Trophoblast cell (in vitro differentiated cells and primary cell): ENCODE measurements around the gene REEP6.
"Not testable (repeated sequence)": the region's sequence is repeated elsewhere in the genome, so short reads cannot be mapped to it uniquely, and the experiment has no call there.

ENCODE experiments used
- DNase-seq, 2 donors: peaks; one replicate each; pipeline ENCODE4 v3.0.0-alpha.2; 2016
- H2AFZ ChIP-seq: 2 replicates; pipeline ENCODE4 v1.6.1; 2013; ENCODE audit warnings: low read length, moderate library complexity, mild to moderate bottlenecking; ENCODE audit not compliant: insufficient read depth, poor library complexity
- H2AK5ac ChIP-seq: 2 replicates; pipeline ENCODE4 v1.6.1; 2013; ENCODE audit warnings: mild to moderate bottlenecking, low read length
- H2BK120ac ChIP-seq: 2 replicates; pipeline ENCODE4 v1.6.1; 2013; ENCODE audit warnings: low read length, mild to moderate bottlenecking, moderate library complexity; ENCODE audit not compliant: insufficient read depth, poor library complexity
- H2BK12ac ChIP-seq: 2 replicates; pipeline ENCODE4 v1.6.1; 2013; ENCODE audit warnings: mild to moderate bottlenecking, low read length, moderate library complexity
- H2BK5ac ChIP-seq: 2 replicates; pipeline ENCODE4 v1.6.1; 2013; ENCODE audit warnings: low read length, low read depth, moderate library complexity, mild to moderate bottlenecking; ENCODE audit not compliant: poor library complexity
- H3K14ac ChIP-seq: 2 replicates; pipeline ENCODE4 v1.6.1; 2013; ENCODE audit warnings: mild to moderate bottlenecking, low read length
- H3K18ac ChIP-seq: 2 replicates; pipeline ENCODE4 v1.6.1; 2013; ENCODE audit warnings: mild to moderate bottlenecking, low read length
- H3K23ac ChIP-seq: 2 replicates; pipeline ENCODE4 v1.6.1; 2013; ENCODE audit warnings: low read length
- H3K27ac ChIP-seq: 2 replicates; pipeline ENCODE4 v1.5.1; 2013; ENCODE audit warnings: low read depth, mild to moderate bottlenecking, inconsistent platforms, low read length, moderate library complexity
- H3K27me3 ChIP-seq: 2 replicates; pipeline ENCODE4 v1.6.1; 2013; ENCODE audit warnings: inconsistent platforms, mild to moderate bottlenecking, low read length, moderate library complexity; ENCODE audit not compliant: insufficient read depth
- H3K36me3 ChIP-seq, 2 experiments: 1 replicate in 1 of 2; 2 replicates in 1 of 2; pipeline ENCODE4 v1.6.1; 2013; ENCODE audit warnings: low read length in 2 of 2, mild to moderate bottlenecking in 2 of 2, moderate library complexity in 1 of 2; ENCODE audit not compliant: insufficient read depth in 2 of 2, control insufficient read depth in 1 of 2
- H3K4ac ChIP-seq: 2 replicates; pipeline ENCODE4 v1.6.1; 2013; ENCODE audit warnings: low read depth, mild to moderate bottlenecking, low read length, moderate library complexity
- H3K4me1 ChIP-seq, 2 experiments: 1 replicate in 1 of 2; 2 replicates in 1 of 2; pipeline ENCODE4 v1.6.1; 2013; ENCODE audit warnings: low read length in 2 of 2, mild to moderate bottlenecking in 2 of 2, moderate library complexity in 1 of 2; ENCODE audit not compliant: insufficient read depth in 2 of 2, control insufficient read depth in 1 of 2
- H3K4me2 ChIP-seq: 2 replicates; pipeline ENCODE4 v1.6.1; 2013; ENCODE audit warnings: inconsistent platforms, mild to moderate bottlenecking, low read length, moderate library complexity
- H3K4me3 ChIP-seq: 2 replicates; pipeline ENCODE4 v1.5.1; 2013; ENCODE audit warnings: mild to moderate bottlenecking, low read depth, low read length, inconsistent platforms
- H3K79me1 ChIP-seq: one replicate; pipeline ENCODE4 v1.6.1; 2013; ENCODE audit warnings: low read length
- H3K79me2 ChIP-seq: 2 replicates; pipeline ENCODE4 v1.6.1; 2013; ENCODE audit warnings: low read length, mild to moderate bottlenecking; ENCODE audit not compliant: control insufficient read depth, insufficient read depth, poor library complexity
- H3K9ac ChIP-seq: 2 replicates; pipeline ENCODE4 v1.6.1; 2013; ENCODE audit warnings: mild to moderate bottlenecking, low read length
- H3K9me3 ChIP-seq: 2 replicates; pipeline ENCODE4 v1.6.1; 2013; ENCODE audit warnings: low read depth, mild to moderate bottlenecking, control low read depth, inconsistent platforms, low read length; ENCODE audit not compliant: insufficient read depth
- H4K12ac ChIP-seq: 2 replicates; pipeline ENCODE4 v1.6.1; 2013; ENCODE audit warnings: low read depth, mild to moderate bottlenecking, low read length, moderate library complexity
- H4K8ac ChIP-seq: 2 replicates; pipeline ENCODE4 v1.6.1; 2013; ENCODE audit warnings: low read depth, mild to moderate bottlenecking, low read length, moderate library complexity
- H4K91ac ChIP-seq: one replicate; pipeline ENCODE4 v1.6.1; 2013; ENCODE audit warnings: low read depth, mild to moderate bottlenecking, low read length, moderate library complexity
- WGBS: extraction: QIAGEN DNeasy Blood & Tissue Kit; methylation state at CpG from one replicate; pipeline ENCODE4 v1.1.7; 2013; ENCODE audit warnings: missing lambda C conversion rate; ENCODE audit not compliant: insufficient read length, insufficient coverage; ENCODE audit errors: extremely low coverage; 5-methylcytosine and 5-hydroxymethylcytosine counted together

The REEP6 gene

DNA sequence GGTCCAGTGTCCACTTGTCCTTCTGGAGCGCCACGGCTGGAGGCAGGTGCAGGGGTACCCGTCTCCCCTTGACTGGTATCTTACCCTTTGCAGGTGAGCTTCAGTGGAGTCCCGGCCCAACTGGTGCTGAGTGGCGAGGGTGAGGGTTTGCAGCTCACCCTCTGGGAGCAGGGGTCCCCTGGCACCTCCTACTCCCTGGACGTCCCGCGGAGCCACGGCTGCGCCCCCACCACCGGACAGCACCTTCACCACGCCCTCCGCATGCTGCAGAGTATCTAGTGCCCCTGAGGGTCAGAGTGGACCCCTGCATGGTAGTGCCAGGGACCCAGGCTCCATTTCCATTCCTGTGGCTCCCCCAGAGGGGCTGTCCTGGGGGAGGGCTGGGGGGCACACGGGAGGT lies 44.0 kb downstream of the REEP6 start:
- Histone ChIP-seq H2BK5ac (no peak overlapping the region), H2AK5ac (no peak overlapping the region), H3K36me3 (no peaks in the 10 kb centered on the region), H3K4ac (no peak overlapping the region), H3K27ac (no peak overlapping the region), H4K8ac (no peak overlapping the region), H4K91ac (no peak overlapping the region), H3K4me2 (no peak overlapping the region), H2BK12ac (no peak overlapping the region), H2AFZ (no peak overlapping the region), H3K18ac (no peak overlapping the region), H3K4me3 (no peak overlapping the region), H3K9me3 (peaks cover 6% of the 10 kb centered on the region), H3K9ac (no peak overlapping the region), H3K4me1 (no peaks in the 10 kb centered on the region), H3K27me3 (no peaks in the 10 kb centered on the region), H2BK120ac (no peak overlapping the region), H3K79me2 (no peaks in the 10 kb centered on the region), H3K23ac (no peak overlapping the region), H3K14ac (no peak overlapping the region), H4K12ac (no peak overlapping the region), H3K79me1 (no peaks in the 10 kb centered on the region)
- WGBS: no CpG with 5 or more reads among the region's 14 CpGs
- no peak for DNase-seq

- H3K4ac ChIP-seq, H2AK5ac ChIP-seq, H3K27ac ChIP-seq, H3K4me1 ChIP-seq, H3K36me3 ChIP-seq, H3K23ac ChIP-seq, H4K8ac ChIP-seq, H4K12ac ChIP-seq, H3K14ac ChIP-seq, H3K4me2 ChIP-seq, H3K4me3 ChIP-seq, H3K27me3 ChIP-seq, H3K9me3 ChIP-seq, H3K9ac ChIP-seq, H3K79me1 ChIP-seq, H3K79me2 ChIP-seq, H2AFZ ChIP-seq, H2BK120ac ChIP-seq, DNase-seq, H2BK12ac ChIP-seq, H4K91ac ChIP-seq, H3K18ac ChIP-seq, H2BK5ac ChIP-seq: not testable (repeated sequence)
- WGBS: no CpG with 5 or more reads among the region's 7 CpGs
Observed at GRCh38 chr19:1535699-1536098, 44.7 kb downstream of the REEP6 start.

DNA sequence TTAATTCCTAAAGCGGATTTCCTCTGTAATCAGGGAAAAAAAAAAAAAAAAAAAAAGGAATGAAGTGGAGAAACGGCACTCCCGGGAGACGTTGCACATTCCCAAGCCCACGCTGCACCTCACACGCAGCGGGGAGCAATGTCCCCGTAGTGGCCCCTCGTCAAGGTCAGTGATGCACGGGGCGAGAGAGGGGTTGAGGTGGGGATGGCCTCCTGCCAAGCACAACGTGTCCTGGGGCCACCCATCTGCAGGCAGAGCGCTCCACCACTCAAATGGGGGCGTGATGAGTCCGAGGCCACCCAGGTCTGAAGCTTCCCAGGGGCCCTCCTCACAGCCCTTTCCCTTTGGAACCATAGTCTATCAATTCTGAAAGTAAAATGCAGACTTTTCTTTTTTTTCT lies 48.0 kb downstream of the REEP6 start:
- no CpG with 5 or more reads among the region's 15 CpGs for WGBS
- Histone ChIP-seq H4K8ac (no peak overlapping the region), H3K14ac (no peak overlapping the region)

GRCh38 chr19:1539749-1540148 lies 48.8 kb downstream of the REEP6 start:
- not testable (repeated sequence) for H3K9ac ChIP-seq, H3K4ac ChIP-seq, H2BK12ac ChIP-seq, DNase-seq, H3K4me3 ChIP-seq, H4K12ac ChIP-seq, H3K9me3 ChIP-seq, H3K79me2 ChIP-seq, H2BK5ac ChIP-seq, H3K27me3 ChIP-seq, H3K18ac ChIP-seq, H3K14ac ChIP-seq, H2BK120ac ChIP-seq, H4K91ac ChIP-seq, H3K36me3 ChIP-seq, H3K4me1 ChIP-seq, H3K27ac ChIP-seq, H3K23ac ChIP-seq, H3K79me1 ChIP-seq, H2AK5ac ChIP-seq, H4K8ac ChIP-seq, H3K4me2 ChIP-seq, H2AFZ ChIP-seq
- no CpG with 5 or more reads among the region's 11 CpGs for WGBS

More for the DNA sequence above, 48.0 kb downstream of the REEP6 start:
- H4K12ac ChIP-seq: no peak overlapping the region
- no peak overlapping the region for H2BK5ac ChIP-seq
- no peak overlapping the region for H3K18ac ChIP-seq
- no peak overlapping the region for H3K27ac ChIP-seq
- H2AFZ ChIP-seq: no peak overlapping the region
- H3K4me2 ChIP-seq: no peak overlapping the region
- no peak overlapping the region for H2BK120ac ChIP-seq
- no peak overlapping the region for H3K9ac ChIP-seq
- no peak overlapping the region for H3K4me3 ChIP-seq
- no peak overlapping the region for H2BK12ac ChIP-seq
- H4K91ac ChIP-seq: no peak overlapping the region
- no peaks in the 10 kb centered on the region for H3K4me1 ChIP-seq
- no peaks in the 10 kb centered on the region for H3K79me1 ChIP-seq
- H2AK5ac ChIP-seq: no peak overlapping the region
- no peak overlapping the region for H3K4ac ChIP-seq
- DNase-seq: no peak
- peaks cover 7% of the 10 kb centered on the region for H3K9me3 ChIP-seq
- no peaks in the 10 kb centered on the region for H3K27me3 ChIP-seq
- H3K79me2 ChIP-seq: no peaks in the 10 kb centered on the region
- H3K23ac ChIP-seq: no peak overlapping the region
- H3K36me3 ChIP-seq: no peaks in the 10 kb centered on the region
